Peyer's patch (tissue), 4 donors: Measurements from ENCODE around the gene F7.

Experiments used
- POLR2A ChIP-seq, 2 donors: fragments of 450-650 bp; IDR thresholded peaks; one replicate each; pipeline ENCODE4 v1.5.1; 2017; ENCODE audit warnings: antibody characterized with exemption in 2 of 2, mild to moderate bottlenecking in 2 of 2, moderate library complexity in 2 of 2
- TF ChIP-seq, protein P1 (sequence below), 6 experiments: fragments of 450-650 bp in 4 of 6; fragments of 200-600 bp in 2 of 6; sonication (generic) in 1 of 6; IDR thresholded peaks; one replicate each; pipeline ENCODE4 v1.5.1; 2017 to 2019; ENCODE audit warnings: antibody characterized with exemption in 6 of 6, mild to moderate bottlenecking in 3 of 6, moderate library complexity in 1 of 6

DNA sequence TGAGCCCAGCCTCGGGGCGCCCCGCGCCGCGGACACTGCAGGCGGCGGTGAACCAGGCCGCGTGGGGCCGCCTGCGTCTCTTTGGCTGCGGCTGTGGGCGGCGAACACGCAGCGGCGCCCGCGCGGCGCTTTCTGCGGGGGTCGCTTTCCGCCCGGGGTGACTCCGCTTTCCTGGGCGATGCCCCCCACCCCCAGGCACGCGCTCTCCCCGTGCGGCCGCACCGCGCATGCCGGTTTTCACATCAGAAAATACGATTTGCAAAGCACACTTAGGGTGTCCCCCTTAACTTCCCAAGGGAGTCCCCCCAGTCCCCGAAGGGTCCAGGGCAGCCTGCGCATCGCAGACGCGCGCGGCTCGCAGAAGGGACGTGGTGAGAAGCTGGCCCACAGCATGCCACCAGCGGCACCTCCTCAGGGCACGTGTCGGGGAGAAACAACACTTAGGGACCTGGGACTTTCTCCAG is 5.3 kb downstream of the F7 start:
- TF ChIP-seq, protein P1, sequence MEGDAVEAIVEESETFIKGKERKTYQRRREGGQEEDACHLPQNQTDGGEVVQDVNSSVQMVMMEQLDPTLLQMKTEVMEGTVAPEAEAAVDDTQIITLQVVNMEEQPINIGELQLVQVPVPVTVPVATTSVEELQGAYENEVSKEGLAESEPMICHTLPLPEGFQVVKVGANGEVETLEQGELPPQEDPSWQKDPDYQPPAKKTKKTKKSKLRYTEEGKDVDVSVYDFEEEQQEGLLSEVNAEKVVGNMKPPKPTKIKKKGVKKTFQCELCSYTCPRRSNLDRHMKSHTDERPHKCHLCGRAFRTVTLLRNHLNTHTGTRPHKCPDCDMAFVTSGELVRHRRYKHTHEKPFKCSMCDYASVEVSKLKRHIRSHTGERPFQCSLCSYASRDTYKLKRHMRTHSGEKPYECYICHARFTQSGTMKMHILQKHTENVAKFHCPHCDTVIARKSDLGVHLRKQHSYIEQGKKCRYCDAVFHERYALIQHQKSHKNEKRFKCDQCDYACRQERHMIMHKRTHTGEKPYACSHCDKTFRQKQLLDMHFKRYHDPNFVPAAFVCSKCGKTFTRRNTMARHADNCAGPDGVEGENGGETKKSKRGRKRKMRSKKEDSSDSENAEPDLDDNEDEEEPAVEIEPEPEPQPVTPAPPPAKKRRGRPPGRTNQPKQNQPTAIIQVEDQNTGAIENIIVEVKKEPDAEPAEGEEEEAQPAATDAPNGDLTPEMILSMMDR (IDR thresholded peaks at IDR 0.05) = no peak
- no peak for TF ChIP-seq POLR2A (IDR thresholded peaks at IDR 0.05)
